NCI-H1436 treated with DMSO at 0.1 percent for 48 hours (cell line): ENCODE measurements around the gene FLAD1.

ENCODE experiments used
- DNase-seq: peaks from one replicate; lab custom pipeline; 2025; lab: John Stamatoyannopoulos, UW

FLAD1 gene

DNA sequence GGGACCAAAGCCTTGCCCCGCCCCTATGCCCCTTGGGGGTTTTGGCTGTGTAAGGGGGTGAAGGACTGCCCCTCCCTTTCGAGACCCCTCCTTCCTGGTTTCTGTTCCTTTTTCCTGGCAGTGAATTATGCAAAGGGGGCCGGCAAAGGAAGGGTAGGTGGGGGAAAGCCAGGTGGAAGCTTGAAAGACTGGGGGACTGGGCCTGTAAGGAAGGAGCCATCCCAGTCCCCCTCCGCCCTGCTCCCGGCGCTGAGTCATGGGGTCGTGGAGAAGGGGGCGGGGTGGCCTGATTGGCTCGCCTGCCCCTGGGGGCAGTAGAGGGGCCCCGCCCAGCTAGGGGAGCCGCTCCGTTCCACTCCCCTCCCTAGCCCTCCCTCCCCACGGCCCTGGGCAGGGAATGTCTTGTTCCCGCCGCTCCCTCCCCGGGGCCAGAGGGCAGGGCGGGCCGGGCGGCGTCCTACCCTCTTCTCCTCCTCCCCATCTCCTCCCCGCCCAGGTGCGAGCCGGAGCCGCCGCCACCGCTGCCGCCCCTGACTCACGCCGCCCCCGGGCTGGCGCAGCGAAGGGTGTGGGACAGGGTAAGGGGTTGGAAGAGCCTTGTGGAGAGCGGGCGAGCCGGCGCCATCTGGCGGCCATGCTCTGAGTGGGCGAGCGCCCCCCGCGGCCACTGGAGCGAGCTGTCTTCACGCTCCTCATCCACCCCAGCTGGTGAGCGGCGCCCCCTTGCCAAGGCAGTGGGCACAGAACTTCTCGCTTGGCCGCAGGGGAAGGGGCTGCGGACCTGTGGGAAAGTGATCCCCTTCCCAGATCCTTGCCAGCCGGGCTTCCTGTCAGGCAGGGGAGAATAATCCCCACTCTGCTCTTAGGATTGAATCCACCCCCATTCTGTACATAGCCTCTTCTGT is 34.1 kb downstream of the FLAD1 start:
- DNase-seq, result peak; percentile 63

DNA sequence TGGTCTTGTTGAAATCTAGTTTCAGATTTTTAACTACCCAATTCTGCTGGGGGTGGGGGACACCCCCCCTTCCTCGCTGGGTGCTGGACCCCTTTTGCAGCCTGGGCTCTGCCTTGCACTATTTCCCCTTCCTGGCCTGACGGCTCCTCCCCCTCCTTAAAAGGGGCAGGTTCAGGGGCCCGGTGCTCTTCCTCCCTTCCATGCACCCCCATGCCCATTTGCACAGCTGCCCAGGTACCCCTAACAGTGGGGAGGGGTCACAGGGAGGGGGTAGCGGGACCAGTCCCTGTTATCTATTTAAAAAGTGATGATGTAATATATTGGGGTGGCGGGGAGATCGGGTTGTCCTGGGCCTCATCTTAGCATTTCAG is 34.8 kb downstream of the FLAD1 start:
- no peak for DNase-seq

DNA sequence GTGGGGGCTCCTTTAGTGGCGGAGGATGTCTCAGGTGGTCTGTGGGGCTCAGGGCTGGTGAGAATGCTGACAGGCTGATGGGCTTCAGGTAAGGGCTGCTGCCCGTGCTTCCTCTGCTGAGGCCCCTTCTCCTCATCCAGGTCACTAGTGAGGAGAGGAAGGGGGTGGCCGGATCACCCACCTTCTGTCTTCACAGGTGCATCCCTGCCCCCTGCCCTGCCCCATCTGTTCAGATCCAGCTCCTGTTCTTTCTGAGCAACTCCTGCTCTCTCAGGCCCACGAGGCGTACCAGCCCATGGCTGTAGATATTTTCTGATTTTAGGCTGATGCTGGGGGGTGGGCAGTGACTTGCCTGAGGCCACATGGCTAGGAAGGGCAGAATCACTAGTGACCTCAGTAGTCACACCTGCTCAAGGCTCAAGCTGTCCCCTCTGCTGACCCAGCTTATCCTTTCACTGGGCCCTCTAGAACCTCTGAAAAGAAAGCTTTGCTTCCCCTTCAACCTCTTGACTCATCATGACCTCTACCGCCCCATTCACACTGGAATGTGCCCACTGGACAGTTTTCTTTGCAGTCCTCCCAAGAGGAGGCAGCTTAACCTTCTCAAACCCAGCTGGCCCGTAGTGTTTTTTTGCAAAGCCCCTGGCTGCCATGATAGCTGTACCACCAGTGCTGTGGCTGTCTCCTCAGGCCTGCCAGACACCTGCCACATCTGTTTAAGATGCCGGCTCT is 35.6 kb downstream of the FLAD1 start:
- DNase-seq, result no peak

DNA sequence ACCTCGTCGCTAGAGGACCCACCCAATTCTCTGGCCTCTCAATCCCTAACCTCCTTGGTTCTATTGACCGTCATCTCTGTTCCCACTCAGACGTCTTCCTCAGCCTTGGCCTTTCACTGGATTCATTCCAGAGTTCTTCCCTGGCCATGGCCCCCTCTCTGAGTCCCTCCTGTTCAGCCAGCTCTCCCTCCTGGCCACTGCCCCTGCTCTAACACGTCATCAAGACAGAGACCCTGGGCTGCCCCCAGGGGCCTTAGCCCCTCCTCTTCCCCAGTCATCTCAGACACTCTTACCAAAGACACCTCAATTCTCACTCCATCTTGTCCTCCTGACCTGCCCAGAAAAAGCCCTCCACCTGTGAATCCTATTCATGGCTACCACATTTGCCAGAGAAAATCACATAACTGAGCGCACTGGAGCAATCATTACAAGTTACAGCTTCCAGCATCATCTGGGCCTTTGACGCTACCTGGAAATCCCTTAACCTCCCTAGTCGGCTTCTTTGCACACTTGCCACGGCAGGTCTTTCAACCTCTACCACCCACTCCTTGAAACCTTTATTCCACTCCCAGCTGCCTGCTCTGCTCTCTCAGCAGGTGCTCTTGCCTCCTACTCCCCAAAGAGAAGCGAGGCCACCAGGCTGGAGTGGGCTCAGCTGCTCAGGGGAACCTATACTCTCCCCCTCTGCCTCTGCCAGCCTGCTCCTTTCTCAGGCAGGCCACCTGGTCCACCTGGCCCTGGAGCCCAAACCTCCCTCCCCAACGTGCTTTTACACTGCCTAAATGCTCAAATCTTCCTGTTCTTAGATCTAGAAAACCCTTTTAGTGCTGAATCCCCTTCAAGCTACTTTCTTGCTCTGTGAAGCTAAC is 36.5 kb downstream of the FLAD1 start:
- no peak for DNase-seq

DNA sequence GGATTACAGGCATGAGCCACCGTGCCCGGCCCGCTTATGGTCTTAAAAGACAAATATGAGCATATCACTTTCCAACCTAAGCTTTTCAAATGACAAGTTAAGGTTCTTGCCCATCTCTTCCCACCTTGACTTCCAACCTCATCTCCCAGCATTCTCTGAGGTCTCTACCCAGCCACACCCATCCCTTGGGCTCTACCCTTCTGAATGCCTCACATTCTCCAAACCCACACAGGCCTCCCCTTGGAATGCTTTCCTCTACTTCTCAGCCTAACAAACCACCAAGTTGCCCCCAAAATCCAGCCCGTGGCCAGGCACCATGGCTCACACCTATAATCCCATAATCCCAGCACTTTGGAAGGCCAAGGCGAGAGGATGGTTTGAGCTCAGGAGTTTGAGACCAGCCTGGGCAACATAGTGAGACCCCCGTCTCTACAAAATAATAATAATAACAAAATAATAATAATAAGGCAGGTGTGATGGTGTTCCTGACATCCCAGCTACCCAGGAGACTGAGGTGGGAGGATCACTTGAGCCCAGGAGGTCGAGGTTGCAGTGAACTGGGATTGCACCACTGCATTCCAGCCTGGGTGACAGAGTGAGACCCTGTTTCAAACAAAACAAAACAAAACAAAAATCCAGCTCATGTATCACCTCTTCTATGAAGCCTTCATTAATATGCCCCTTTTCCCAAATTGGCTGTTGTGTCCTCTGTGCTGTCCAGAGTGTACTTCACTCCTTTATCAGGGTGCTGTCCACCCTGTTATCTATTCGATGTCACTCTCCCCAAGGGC is 39.2 kb downstream of the FLAD1 start:
- no peak for DNase-seq

DNA sequence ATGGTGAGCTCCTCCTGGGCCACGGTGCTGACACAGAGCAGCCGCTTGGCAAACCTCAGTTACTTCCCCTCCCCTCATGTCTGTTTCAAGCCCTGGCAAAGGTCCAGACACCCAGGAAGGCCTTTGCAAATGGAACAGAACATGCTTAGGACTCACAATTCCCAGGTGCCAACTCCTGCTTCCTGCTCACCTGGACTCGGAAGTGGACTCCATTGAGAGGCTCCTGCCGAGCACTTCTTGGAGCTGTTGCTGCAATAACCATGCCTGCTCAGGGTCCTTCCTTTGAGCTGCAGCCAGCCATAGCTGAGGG is 39.7 kb downstream of the FLAD1 start:
- DNase-seq, result no peak

DNA sequence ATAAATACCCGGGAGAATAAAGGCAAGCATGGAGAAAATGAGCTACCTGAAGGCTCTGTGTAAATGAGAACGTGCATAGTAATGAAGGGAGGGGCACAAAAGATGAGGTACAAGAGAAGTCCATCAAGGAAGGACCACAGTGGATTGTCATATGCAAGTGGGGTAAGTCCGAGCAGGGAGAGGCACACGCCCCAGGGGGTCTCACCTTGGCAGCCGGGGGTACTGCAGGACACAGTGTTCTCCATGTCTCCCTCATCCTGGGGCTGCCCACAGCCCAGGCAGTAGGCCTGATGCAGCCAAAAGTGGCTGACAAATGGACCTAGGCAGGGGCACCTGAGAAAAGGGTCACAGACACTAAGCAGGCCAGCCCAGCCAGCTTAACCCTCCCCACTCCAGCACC is 40.5 kb downstream of the FLAD1 start:
- no peak for DNase-seq

DNA sequence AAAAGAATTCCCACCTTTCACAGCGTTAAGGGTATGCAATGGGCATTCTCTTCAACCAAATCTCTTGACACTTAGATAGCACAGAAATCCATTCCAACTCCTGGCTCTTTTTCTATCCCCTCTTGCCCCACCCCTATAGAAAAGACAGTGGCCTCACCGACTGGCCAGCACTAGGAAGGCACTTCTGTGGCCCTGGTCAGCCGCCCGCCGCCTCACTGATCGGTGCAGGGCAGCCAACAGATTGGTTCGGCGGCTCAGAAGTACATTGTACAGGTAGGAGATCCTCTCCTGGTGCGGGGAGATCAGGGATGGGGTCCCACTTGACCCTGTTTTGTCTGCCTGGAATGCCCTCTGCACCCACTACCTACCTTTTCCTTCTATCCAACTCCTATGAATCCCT is 41.2 kb downstream of the FLAD1 start:
- no peak for DNase-seq

DNA sequence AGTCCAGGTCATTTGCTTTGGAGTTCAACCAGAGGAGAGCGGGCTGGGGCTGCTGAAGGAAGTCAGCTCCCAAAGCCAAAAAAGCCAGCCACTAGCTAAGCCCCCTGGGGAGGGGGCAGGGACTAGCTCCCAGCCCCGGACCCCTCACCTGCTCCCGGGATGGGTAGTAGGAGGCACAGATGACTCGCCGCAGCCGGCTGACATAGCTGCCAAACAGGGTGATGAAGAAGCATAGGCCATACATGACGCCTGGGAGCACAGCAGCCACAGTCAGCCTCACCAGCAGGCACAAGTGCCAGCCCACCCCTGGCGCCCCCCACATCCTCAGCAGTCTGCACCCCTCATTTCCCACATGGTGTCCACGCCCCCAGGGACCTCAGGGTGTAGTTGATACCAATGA is 43.0 kb downstream of the FLAD1 start:
- DNase-seq, result no peak

DNA sequence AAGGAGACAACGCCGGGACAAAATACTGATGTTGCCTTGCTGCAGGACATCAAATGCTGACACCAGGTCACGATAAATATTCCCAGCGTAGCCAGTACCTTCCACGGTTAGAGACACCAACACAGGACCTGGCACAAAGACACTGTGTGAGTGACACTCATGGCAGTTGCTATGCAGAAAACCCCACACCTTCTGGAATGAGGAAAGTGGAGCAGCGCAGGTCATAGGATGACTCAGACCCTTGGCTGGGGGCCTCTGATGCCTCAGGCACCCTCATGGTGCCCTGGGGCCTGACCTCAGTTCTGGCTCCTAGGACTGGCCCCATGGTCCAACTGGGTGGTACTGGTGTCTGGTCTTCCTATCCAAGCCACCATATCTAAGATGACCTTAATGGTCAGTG is 43.4 kb downstream of the FLAD1 start:
- no peak for DNase-seq

DNA sequence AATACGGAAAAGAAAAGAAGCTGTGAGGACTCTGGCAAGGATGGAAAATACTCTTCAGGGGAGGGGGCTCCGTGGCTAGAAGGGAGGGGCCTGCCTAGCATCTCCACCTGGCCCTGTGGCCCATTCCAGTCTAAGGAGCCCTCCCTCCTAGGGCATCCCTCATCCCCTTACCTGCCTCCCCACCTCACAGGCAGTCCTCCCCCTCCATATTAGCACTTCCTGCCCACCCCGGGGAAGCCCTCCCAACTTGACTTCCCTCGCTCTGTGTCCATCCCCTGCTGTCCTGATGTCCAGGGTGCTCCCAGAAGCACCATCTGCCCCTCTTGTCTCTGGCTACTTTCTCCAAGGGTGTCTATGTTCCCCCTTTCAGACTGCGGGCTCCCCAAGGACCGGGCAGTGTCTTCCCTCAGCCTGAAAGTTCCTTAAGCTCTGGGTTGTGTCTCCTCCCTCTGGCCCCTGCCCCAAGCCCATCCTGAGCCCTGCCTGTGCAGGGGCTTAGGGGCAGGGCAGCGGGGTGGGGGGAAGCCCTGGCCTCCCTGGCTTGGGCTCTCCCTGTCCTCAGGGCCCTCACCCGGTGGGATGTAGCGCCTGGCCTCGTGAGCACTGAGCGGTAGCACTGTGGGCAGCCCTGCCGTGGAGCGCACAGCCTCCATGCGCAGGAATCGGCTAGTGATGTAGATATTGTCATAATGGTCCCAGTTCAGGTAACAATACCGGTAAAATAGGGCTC is 46.5 kb downstream of the FLAD1 start:
- DNase-seq, result no peak

DNA sequence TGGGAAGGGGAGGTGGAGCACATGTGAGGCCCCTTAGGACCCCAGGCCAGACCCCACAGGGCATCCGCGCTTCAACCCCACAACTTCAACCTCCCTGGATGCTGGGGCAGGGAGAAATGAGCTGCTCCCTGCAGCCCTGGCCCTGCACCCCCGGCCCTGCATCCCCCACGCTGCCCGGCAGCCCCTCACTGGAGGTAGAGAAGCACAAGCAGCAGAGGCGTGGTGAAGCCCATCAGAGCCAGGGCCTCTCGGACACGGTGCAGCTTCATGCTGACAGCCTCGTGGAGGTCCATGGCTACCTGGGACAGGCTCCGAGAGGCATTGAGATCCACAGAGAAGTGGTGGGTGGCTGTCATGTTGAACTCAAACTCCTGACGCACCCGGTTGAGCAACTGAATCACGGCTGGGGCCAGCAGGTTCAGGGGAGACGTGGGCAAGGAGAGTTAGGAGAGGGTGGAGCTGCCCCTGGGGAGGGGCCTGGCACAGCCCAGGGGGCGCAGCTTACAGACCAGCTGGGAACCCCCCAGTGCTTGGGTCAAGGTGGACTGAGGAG is 47.2 kb downstream of the FLAD1 start:
- DNase-seq, result no peak

DNA sequence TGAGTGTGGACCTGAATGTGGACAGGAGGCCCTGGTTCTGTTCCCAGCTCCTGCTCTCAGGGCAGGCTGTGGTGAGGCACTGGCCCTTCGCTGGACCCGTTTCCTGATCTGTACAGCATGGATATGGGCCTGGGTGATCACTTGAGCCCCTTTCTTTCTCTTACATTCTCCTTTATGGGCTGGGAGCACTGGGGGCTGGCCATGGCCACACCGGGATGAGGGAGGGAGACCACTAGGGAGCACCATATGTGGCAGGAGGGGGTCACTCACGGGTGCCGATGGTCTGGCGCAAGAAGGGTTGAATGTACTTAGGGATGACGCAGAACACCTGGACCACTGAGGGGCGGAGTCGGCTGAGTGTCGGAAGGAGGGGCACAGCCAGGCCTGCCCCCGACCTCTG is 47.8 kb downstream of the FLAD1 start:
- DNase-seq, result no peak

DNA sequence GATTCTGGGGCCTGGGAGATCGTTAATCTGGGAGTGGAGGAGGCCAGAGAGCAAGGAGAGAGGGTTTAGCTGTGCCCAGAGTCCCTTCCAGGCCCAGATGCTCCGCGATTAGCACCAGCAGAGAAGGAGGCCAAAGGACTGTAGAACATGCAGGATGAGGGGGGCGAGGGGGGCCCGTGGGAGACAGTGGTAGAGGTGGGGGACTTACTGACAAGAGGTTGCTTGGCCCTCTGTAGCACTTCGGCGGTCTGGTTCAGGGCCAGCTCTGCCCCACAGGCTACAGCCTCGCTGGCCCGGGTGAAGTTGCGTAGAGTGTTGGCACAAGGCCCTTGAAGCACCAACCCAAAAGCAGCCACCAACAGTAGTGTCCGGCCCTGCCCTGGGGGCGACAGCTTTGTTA is 49.7 kb downstream of the FLAD1 start:
- no peak for DNase-seq

DNA sequence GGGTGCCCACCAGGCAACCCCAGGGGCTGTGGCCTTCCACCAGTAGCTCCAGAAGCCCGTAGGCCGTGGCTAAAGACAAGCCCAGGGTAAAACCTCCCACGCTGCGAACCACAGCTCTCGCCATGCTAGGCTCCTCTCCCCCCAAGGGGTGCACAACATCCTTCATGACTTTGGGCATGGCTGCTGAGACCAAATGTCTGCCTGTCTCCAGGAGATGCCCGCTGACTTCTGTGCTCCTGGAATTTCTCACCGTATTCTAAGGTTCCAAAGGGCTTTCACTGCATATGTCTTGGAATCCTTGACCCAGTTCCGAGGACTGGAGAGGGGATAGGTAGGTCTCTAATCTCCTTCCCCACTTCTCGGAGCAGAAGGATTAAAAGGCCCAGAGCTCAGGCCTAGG is 50.4 kb downstream of the FLAD1 start, which contains the start of the genes DCST1 and DCST2:
Gene DCST1 (plus strand): TSS at position 301 of the 400 bp plus-strand sequence. CDS start 213 bp downstream, outside the sequence.
Gene DCST2 (minus strand): TSS at position 258 of the 400 bp plus-strand sequence. CDS start 80 bp downstream, at position 178.
- no peak for DNase-seq

DNA sequence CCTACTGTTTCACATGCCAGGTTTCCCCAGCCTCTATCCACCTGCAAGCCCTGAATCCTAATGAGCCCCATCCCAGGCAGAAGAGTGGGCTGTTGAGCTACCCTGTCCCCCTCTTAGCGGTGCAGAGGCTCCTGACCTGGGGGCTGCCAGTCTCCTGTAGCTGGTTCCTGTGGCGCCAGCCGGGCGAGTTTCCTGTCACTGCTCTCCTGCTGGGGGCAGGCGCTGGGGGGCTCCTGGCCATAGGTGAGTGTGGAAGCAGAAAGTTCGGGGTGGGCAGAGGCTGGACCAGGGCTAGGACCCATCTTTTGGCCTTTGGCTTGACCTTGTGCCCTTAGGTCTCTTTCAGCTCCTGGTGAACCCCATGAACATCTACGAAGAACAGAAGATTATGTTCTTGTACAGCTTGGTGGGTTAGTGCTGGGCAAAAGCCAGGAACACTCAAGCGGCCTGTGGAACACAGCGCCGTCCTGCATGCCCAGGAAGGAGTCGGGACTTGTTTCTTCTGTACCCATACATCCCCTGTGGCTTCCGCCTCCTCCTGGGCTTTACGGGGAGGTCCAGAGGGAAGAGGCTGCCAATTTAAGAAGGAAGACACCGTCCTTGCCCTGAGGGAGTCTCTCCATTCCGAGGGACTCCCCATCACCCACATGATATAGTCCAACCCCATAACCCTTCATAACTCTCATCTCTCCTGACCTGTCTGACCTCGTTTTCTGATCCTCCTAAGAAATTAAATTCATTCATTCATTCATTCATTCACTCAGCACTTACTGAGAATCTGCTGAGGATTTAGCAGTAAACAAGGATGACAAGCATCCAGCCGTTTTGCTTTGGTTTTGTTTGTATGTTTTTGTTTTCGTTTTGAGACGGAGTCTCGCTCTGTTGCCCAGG is 51.4 kb downstream of the FLAD1 start:
- no peak for DNase-seq

DNA sequence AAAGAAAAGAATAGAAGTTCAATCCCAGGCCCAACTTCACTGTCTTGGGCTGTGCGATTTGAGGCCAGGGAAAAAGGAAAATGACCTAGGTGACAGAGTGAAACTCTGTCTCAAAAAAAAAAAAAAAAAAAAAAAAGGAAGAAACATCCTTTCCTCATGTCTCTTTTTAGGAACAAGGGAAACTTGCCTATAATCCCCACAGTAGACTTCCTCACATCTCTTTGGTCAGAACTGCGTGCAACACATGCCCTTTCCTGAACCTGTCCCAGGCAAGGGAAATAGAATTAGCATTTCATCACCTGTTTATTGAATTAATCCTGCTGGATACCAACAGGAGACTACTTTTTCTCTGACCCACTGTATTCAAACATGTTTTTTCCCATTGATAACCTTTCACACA is 52.8 kb downstream of the FLAD1 start:
- no peak for DNase-seq

DNA sequence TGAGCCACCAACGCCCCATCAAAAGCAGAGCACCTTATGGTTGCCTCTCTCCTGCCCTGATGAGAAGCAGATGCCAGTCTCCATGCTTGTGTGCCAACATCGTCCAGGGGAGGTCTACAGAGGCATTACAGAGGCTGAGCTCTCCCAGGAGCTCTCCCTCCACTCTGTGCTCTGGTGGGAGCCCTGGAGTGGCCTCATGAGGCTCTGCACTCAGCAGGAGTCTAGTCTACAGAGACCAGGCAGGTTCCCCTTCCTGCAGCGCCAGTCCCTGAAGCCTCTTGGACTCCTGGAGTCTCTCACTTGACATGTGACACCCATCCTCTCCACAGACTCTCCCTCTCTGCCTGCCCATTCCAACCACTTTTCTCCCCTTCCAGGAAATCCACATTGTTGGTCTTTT is 53.9 kb downstream of the FLAD1 start:
- DNase-seq, result no peak

DNA sequence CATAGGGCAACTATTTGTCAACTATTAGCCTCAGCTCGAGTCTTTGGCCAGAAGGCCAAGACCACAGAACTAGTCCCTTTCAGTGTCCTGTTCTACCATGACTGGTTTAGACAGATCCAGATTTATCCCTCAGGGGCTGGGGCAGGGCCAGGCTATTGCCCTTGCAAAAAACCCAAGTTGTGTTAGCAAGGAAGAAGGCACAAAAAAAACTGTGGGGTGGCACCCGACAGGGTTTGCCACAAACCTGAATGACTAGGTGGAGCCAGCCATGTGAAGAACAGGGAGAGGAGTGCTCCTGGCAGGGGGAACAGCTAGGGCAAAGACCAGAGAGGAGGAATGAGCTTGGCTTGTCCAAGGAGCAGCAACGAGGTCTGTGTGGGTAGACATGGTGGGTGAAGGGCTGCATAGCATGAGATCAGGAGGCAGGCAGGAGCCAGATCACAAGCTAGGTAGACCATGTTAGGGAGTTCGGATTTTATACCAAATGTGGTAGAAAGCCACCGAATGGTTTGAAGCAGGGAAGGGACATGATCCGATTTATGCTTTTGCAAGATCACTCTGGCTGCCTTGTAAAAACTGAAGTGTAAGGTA is 54.8 kb downstream of the FLAD1 start:
- DNase-seq, result no peak
